ENCODE results near the gene UVSSA.

UVSSA gene, protein sequence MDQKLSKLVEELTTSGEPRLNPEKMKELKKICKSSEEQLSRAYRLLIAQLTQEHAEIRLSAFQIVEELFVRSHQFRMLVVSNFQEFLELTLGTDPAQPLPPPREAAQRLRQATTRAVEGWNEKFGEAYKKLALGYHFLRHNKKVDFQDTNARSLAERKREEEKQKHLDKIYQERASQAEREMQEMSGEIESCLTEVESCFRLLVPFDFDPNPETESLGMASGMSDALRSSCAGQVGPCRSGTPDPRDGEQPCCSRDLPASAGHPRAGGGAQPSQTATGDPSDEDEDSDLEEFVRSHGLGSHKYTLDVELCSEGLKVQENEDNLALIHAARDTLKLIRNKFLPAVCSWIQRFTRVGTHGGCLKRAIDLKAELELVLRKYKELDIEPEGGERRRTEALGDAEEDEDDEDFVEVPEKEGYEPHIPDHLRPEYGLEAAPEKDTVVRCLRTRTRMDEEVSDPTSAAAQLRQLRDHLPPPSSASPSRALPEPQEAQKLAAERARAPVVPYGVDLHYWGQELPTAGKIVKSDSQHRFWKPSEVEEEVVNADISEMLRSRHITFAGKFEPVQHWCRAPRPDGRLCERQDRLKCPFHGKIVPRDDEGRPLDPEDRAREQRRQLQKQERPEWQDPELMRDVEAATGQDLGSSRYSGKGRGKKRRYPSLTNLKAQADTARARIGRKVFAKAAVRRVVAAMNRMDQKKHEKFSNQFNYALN

DNA sequence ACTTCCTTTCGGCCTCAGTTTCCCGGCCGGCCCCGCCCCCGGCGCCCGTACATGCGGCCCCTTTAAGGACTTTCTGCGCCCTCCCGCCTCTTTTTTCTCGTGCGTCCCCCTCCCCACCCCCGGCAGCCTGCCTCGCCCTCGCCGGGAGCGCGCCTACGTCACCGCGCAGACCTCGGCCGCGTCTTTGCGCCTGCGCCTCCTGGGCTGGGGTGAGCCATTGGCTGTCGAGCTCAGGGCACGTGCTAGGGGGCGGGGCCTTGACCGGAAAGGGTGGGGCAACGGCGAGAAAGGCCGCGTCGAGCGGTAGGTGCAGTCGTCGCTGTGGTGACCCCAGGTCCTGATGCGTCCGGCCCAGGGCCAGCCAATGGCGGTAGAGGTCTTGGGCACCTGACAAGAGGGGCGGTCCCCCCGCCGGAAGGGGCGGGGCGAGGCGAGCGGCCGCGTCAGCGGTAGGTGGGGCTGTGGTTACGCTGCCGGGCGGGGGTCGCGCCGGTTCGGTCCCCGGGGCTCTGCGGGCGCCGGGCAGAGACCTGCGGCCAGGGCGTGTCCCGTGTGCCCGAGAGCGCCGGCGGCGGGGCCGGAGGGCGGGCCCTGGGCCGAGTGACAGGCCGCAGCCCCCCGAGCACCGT lies at the start of gene UVSSA:
Gene UVSSA (plus strand): TSS at position 428 of the 629 bp plus-strand sequence. CDS start 884 bp downstream, outside the sequence.
- Mint-ChIP-seq H3K36me3 (ENCODE audit: low read depth) (peaks cover 34% of the 10 kb centered on the region), H3K27me3 (no peaks in the 10 kb centered on the region), H3K4me1 (ENCODE audit: low read depth) (peaks cover 50% of the 10 kb centered on the region), H3K4me3 (peak within 1 kb of the TSS; percentile 79), H3K9me3 (no peaks in the 10 kb centered on the region), H3K27ac (peak within 1 kb of the TSS; percentile 91)
- intact Hi-C loops (cut with micrococcal nuclease), result loop anchor here (1.0 to 10.0 kb wide), 3 partner anchors 58 to 378 kb away; partner anchors contain the start of genes CTBP1, MAEA, TACC3 and TMEM129

DNA sequence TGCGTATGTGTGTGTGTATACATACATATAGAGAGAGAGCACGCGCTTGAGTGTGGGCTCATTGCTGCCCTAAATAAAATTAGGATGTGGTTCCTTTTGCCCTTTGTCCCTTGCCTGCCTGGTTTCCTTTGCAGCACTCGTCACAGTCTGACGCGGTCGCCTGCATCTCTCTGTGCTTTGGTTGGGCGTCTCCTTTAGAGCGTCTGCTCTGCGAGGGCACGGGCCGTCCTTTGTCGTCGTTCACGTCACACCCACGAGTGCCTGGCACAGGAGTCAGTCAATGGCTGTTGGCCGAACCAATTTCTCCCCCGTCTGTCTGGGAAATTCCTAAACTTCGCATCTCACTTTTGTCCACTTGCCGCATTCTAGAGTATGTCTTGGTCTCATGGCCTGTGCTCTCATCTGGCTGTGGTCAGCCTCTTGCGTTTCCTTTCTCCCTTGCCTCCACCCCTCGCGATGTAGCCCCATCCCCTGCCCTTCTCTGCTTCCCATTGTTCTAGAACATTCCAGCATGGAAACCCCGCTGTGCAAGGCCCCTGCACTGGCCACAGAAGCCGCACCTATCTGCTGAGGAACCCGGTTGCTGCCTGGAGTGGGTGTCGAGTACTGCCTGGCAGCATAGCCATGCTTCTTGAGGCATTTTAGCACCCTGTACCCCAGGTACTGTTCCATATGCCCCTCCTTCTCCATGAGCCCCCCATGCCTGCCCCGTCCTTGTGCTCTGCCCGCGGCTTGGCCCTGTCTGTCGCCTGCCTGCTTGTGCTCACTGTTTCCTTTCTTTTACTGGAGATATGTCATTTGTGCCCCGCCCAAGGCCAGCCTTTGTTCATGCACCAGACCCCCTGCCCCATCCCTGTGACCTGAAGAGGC lies 49.3 kb upstream of the UVSSA start:
- Mint-ChIP-seq H3K4me1 (ENCODE audit: low read depth) (peaks cover 81% of the 10 kb centered on the region), H3K36me3 (ENCODE audit: low read depth) (peaks cover 82% of the 10 kb centered on the region), H3K9me3 (no peaks in the 10 kb centered on the region), H3K4me3 (no peak overlapping the region), H3K27ac (peak overlapping the region; percentile 79), H3K27me3 (no peaks in the 10 kb centered on the region)
- intact Hi-C loops (cut with micrococcal nuclease), result no loop called here

DNA sequence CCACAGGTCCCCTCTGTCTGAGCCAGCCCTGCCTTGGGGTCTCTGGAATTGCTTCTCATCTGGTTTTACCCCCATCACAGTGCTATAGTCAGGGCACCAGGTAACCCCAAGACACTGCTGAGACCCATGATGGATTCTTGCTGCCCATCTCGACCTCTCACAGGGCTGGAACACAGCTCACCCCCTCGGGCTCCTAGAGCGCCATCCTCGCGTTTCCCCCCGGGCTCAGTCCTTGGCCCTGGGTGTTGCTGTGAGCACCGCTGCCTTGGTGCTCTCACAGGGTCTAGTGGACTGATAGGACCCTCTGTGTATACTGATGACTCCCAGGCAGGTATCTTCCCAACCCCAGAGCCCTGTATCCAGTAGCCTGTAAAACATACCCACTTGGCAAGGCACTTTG lies 48.5 kb upstream of the UVSSA start:
- Mint-ChIP-seq H3K36me3 (ENCODE audit: low read depth) (peaks cover 82% of the 10 kb centered on the region), H3K27ac (peak overlapping the region; percentile 79), H3K4me3 (no peak overlapping the region), H3K4me1 (ENCODE audit: low read depth) (peaks cover 78% of the 10 kb centered on the region), H3K9me3 (no peaks in the 10 kb centered on the region), H3K27me3 (no peaks in the 10 kb centered on the region)
- intact Hi-C loops (cut with micrococcal nuclease), result no loop called here

DNA sequence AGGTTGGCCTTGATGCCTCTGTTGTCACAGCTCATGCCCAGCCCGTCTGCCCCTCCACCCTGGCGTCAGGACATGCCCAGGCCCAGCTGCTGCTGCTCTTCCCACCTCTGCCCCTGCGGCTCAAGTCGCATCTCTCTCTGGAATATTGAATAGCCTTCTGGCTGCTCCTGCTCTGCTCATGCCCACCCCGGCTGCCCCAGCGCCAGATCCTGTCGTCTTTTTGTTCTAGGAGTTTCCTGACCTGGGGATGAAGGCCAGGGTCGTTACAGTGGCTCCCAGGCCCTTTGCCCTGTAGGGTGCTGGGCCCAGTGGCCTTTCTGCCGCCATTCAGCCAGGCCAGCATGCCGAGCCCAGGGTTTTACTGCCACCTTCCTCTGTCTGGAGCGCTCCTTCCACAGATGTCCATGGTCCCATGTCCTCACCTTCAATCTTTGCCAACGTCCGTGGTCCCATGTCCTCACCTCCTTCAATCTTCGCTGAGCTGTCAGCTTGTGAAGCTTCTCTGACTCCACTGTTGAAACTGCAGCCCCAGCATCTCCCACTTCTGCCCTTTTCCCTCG lies 47.6 kb upstream of the UVSSA start:
- no peaks in the 10 kb centered on the region for H3K9me3 Mint-ChIP-seq

DNA sequence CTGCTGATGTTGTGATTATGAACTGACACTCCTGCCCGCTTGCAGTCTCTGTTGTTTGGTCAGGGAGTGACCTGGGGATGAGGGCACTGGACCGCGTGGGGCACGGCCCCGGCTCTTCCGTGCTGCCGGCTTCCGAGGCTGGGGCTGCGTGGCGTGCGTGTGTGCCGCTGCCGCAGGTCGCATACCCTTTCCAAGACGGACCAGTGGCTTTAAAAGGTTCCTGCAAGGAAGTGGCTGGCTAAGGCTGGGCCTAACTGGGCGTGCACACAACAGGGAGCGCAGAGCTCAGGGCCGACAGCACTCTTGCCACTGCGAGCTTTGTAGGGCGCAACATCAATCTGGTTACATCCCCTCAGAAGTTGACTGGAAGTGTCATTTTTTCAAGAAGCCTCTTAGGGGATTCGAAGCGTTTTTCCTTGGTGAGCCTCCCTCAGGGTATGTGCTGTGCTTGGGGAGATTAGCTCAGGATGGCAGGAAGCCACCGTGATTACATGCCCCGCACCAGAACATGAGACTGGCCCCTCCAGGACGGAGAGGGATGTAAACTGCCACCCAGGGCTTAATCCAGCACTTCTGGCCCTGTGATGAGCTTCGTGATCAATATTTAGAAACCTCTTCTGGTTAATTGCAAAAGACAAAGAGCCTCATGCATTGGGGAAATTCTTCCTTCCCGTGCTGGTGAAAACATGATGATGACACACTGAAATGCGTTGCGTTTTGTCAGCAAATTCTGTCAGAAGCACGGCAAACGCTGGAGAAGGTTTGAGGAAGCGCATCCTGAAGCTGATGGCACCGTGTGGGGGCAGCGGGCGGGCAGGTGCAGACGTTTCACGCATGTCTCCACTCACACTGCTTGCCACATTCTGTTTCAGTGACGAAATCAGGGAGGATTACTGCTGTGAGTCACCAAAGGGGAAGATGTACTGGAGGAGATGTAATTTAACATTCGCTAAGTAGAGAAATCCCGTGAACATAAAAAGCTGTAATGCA lies 46.2 kb upstream of the UVSSA start:
- H3K27me3 Mint-ChIP-seq, result no peaks in the 10 kb centered on the region
- H3K27ac Mint-ChIP-seq, result peak overlapping the region; percentile 79
- intact Hi-C loops (cut with micrococcal nuclease), result no loop called here
- H3K9me3 Mint-ChIP-seq, result no peaks in the 10 kb centered on the region
- H3K36me3 Mint-ChIP-seq (ENCODE audit: low read depth), result peaks cover 83% of the 10 kb centered on the region
- H3K4me3 Mint-ChIP-seq, result peak overlapping the region; percentile 48
- H3K4me1 Mint-ChIP-seq (ENCODE audit: low read depth), result peaks cover 65% of the 10 kb centered on the region

More for the DNA sequence above, 47.6 kb upstream of the UVSSA start:
- H3K36me3 Mint-ChIP-seq (ENCODE audit: low read depth), result peaks cover 82% of the 10 kb centered on the region
- peak overlapping the region; percentile 79 for H3K27ac Mint-ChIP-seq
- H3K27me3 Mint-ChIP-seq, result no peaks in the 10 kb centered on the region
- H3K4me1 Mint-ChIP-seq (ENCODE audit: low read depth), result peaks cover 68% of the 10 kb centered on the region
- intact Hi-C loops (cut with micrococcal nuclease), result no loop called here
- H3K4me3 Mint-ChIP-seq, result no peak overlapping the region

DNA sequence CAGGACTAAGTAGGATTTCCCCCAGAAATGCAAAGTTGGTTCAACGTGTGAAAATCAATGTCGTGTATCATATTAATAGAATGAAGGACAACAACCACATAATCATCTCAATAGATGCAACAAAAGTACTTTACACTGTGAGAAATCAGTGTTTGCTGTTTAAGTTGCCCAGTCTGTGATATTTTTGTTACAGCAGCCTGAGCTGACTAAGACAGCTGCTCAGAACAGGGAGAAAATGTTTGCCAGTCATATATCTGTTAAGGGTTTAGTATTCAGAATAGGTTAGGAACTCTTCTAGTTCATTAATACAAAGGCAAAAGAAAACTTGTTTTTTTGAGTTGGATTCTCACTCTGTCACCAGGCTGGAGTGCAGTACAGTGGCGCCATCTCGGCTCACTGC lies 44.8 kb upstream of the UVSSA start:
- H3K4me3 Mint-ChIP-seq, result no peak overlapping the region
- H3K9me3 Mint-ChIP-seq, result no peaks in the 10 kb centered on the region
- peaks cover 66% of the 10 kb centered on the region for H3K4me1 Mint-ChIP-seq (ENCODE audit: low read depth)
- H3K36me3 Mint-ChIP-seq (ENCODE audit: low read depth), result peaks cover 79% of the 10 kb centered on the region
- intact Hi-C loops (cut with micrococcal nuclease), result no loop called here
- no peaks in the 10 kb centered on the region for H3K27me3 Mint-ChIP-seq
- no peak overlapping the region for H3K27ac Mint-ChIP-seq

DNA sequence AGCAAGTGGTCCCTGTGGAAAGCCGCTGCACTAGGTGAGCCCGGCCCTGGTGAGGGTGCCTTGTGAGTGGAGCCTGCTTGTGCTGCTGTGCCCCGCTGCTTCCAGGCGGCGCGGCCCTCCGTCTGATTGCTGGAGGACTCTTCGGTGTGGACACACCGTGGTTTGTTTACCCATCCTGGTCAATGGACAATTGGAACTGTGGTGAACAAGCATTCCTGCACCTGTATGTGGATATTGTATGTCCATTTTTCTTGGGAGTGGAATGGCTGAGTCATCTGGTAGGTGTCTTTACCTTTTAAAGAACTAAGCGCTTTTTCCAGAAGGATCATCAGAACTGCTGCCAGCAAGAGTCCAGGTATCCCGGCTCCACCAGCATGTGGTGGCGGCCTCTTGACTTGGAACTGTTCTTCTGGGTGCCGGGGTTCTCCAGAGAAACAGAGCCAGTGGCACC lies 41.7 kb upstream of the UVSSA start:
- Mint-ChIP-seq H3K27ac (peak overlapping the region; percentile 13), H3K4me1 (ENCODE audit: low read depth) (peaks cover 67% of the 10 kb centered on the region), H3K27me3 (no peaks in the 10 kb centered on the region), H3K4me3 (no peak overlapping the region), H3K9me3 (no peaks in the 10 kb centered on the region), H3K36me3 (ENCODE audit: low read depth) (peaks cover 62% of the 10 kb centered on the region)
- intact Hi-C loops (cut with micrococcal nuclease), result no loop called here

DNA sequence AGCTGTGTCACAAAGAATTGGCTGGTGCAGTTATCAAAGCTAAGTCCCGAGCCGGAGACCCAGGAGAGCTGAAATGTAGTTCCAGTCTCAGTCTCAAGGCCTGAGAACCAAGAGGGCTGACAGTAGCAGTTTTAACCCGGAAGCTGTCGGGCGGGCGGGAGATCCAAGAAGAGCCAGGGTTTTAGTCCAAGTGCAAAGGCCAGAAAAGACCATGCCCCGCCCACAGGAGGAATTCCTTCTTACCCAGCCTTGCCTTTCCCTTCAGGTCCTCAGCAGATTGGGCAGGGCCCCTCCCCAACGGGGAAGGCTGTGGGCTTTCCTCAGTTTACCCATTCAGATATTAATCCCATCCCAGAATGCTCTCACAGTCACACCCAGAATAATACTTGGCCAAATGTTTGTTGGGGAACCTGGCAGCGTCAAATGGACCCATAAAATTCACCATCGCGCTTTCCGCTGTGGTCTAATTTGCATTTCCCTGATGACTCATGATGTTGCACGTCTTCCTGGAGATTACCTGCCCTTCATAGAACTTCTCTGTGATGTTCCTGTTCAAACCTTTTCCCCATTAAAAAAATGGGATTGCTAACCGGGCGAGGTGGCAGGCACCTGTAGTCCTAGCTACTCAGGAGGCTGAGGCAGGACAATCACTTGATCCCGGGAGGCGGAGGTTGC lies 41.1 kb upstream of the UVSSA start:
- Mint-ChIP-seq H3K27me3 (no peaks in the 10 kb centered on the region), H3K36me3 (ENCODE audit: low read depth) (peaks cover 57% of the 10 kb centered on the region), H3K4me1 (ENCODE audit: low read depth) (peaks cover 64% of the 10 kb centered on the region), H3K27ac (no peak overlapping the region), H3K4me3 (no peak overlapping the region), H3K9me3 (no peaks in the 10 kb centered on the region)
- intact Hi-C loops (cut with micrococcal nuclease), result no loop called here

DNA sequence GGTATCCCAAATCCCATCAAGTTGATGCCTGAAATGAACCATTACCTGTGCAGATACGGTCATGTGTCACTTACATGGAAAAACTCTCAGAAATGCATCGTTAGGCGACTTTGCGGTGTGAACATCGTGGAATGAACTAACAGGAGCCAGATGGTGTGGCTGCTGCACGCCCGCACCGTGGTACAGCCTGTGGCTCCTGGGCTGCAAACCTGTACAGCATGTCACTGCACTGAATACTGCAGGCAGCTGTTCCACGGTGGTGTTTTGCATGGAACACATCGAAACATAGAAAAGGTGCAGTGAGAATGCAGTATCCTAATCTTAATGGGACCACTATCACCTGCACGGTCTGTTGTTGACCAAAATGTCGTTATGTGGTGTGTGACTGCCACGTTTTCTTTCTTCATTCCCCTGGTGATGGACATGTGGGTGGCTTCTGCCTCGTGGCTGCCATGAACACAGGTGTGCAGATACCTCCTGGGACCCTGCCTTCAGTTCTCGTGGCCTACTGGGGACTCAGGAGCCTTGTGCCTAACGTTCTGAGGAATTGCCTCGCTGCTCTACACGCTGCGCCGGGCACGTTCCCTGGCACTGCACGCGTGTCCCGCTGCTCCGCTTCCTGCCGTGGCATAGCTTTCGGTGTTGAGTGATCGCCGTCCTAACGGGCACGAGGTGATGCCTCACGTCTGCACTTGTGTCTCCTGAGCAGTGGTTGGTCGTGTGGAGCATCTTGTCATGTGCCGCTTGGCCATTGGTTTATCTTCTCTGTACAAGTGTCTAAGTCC lies 38.9 kb upstream of the UVSSA start:
- peaks cover 68% of the 10 kb centered on the region for H3K36me3 Mint-ChIP-seq (ENCODE audit: low read depth)
- intact Hi-C loops (cut with micrococcal nuclease), result no loop called here
- no peak overlapping the region for H3K4me3 Mint-ChIP-seq
- H3K27ac Mint-ChIP-seq, result peak overlapping the region; percentile 75
- peaks cover 54% of the 10 kb centered on the region for H3K4me1 Mint-ChIP-seq (ENCODE audit: low read depth)
- no peaks in the 10 kb centered on the region for H3K27me3 Mint-ChIP-seq
- no peaks in the 10 kb centered on the region for H3K9me3 Mint-ChIP-seq

DNA sequence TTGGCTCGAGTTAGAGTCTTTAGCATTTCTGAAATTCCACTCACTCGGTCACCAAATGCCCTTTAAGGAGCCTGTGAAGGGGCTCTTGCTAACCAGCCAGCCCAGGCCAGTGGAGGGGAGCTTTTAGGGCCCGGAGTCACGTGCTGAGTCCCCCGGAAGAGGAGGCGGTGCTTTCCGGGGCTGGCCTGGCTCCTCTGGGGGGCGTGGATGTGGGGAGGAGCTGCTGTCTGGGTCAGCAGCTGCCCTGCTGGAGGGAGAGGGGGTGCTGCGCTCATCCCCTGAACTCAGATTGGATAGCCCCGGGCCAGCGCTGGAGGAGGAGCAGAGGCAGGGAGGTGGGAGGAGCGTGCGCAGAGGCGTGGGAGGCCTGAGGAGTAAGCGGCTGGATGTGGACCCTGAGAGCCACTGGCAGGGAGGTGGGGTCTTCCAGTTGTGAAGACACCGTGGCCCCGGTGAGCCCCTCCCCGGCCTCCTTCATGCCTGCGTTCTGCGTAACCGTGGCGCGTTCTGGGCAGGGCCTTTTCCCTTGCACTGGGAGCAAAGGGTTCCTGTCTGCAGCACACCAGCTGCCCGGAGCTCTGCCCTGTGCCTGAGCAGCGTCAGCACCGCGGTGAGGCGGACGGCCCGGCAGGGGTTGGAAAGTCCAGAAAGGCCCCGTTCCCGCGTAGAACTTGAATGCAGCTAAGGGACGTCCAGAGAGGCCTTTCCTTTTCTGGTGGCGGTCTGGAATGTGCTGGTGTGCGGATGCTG lies 37.6 kb upstream of the UVSSA start:
- Mint-ChIP-seq H3K27me3 (no peaks in the 10 kb centered on the region), H3K4me3 (peak overlapping the region; percentile 71), H3K4me1 (ENCODE audit: low read depth) (peaks cover 54% of the 10 kb centered on the region), H3K27ac (peak overlapping the region; percentile 75), H3K9me3 (no peaks in the 10 kb centered on the region), H3K36me3 (ENCODE audit: low read depth) (peaks cover 72% of the 10 kb centered on the region)
- intact Hi-C loops (cut with micrococcal nuclease), result no loop called here

All from dendritic cell treated with granulocyte-macrophage colony-stimulating factor and Interleukin-4, amounts not matched to agents 40 ng/mL and 50 ng/mL, for 4 days (primary cell).